ENCODE results near the gene POLD2.

GRCh38 chr7:44134943-44135628, 11.7 kb upstream of the POLD2 start:
- no peak for TF ChIP-seq CTCF (IDR thresholded peaks at IDR 0.05)
- TF ChIP-seq POLR2A (IDR thresholded peaks at IDR 0.05): no peak
